Endodermal cell (in vitro differentiated cells): ENCODE data around the gene DNAJC5G. TPM values are rescaled to one million over a fixed set of nuclear protein-coding genes. Genes with fewer than 3 reads are reported as not detected.

Experiments used
- DNase-seq: peaks from one replicate; pipeline ENCODE4 v3.0.0-alpha.2; 2017
- H3K27ac ChIP-seq: 2 replicates; pipeline ENCODE4 v1.5.1; 2013; ENCODE audit warnings: mild to moderate bottlenecking, low read depth, low read length, moderate library complexity
- H3K27me3 ChIP-seq: 2 replicates; pipeline ENCODE4 v1.6.1; 2013; ENCODE audit warnings: mild to moderate bottlenecking, low read length, moderate library complexity; ENCODE audit not compliant: insufficient read depth, control insufficient read depth, poor library complexity, severe bottlenecking
- H3K36me3 ChIP-seq: 2 replicates; pipeline ENCODE4 v1.7.0; 2013; ENCODE audit warnings: mild to moderate bottlenecking, low read length, moderate library complexity; ENCODE audit not compliant: control insufficient read depth, insufficient read depth
- H3K4me1 ChIP-seq: one replicate; pipeline ENCODE4 v1.7.0; 2013; ENCODE audit warnings: low read length; ENCODE audit not compliant: control insufficient read depth, insufficient read depth
- H3K4me3 ChIP-seq: 2 replicates; pipeline ENCODE4 v1.5.1; 2013; ENCODE audit warnings: mild to moderate bottlenecking, low read length, moderate library complexity
- H3K9ac ChIP-seq: 2 replicates; pipeline ENCODE4 v1.6.1; 2013; ENCODE audit warnings: mild to moderate bottlenecking, low read length, moderate library complexity; ENCODE audit not compliant: poor library complexity, severe bottlenecking; ENCODE audit errors: extremely low read depth
- H3K9me3 ChIP-seq: 2 replicates; pipeline ENCODE4 v1.6.1; 2013; ENCODE audit warnings: mild to moderate bottlenecking, low read length, moderate library complexity; ENCODE audit not compliant: control insufficient read depth
- H3K27ac Mint-ChIP-seq: 2 replicates; pipeline ENCODE4 v1.8.0; 2020; ENCODE audit warnings: mixed read lengths
- H3K27me3 Mint-ChIP-seq: 2 replicates; pipeline ENCODE4 v1.8.0; 2021; ENCODE audit warnings: mild to moderate bottlenecking, mixed read lengths; ENCODE audit not compliant: insufficient read depth
- H3K36me3 Mint-ChIP-seq: 2 replicates; pipeline ENCODE4 v1.8.0; 2020; ENCODE audit warnings: low read depth, mixed read lengths
- H3K4me1 Mint-ChIP-seq: 2 replicates; pipeline ENCODE4 v1.8.0; 2020; ENCODE audit warnings: mixed read lengths
- H3K4me3 Mint-ChIP-seq: 2 replicates; pipeline ENCODE4 v1.8.0; 2020; ENCODE audit warnings: mild to moderate bottlenecking, moderate library complexity, mixed read lengths
- H3K9me3 Mint-ChIP-seq: 2 replicates; pipeline ENCODE4 v1.8.0; 2020; ENCODE audit warnings: mild to moderate bottlenecking, mixed read lengths
- WGBS, 2 experiments: methylation state at CpG; one replicate each; pipeline versions ENCODE4 v1.1.5 to v1.1.7; 2013; ENCODE audit warnings: missing lambda C conversion rate in 2 of 2, mixed read lengths in 1 of 2; ENCODE audit not compliant: insufficient coverage in 1 of 2, insufficient read length in 1 of 2; 5-methylcytosine and 5-hydroxymethylcytosine counted together
- total RNA-seq, 2 donors: library from RNA; stranded (reverse); fragmentation: NEBNext Ultra II Directional in 1 of 2; extraction: Animal tissue kit (Norgen Biotek cat#: 25700) in 1 of 2; gene quantifications; 2 replicates in 1 of 2; 3 replicates in 1 of 2; pipeline ENCODE4 v1.2.1, GENCODE V29; 2021
- TF ChIP-seq, protein P1 (sequence below): fragments of 200-600 bp; sonication (generic); conservative IDR thresholded peaks from 2 replicates; pipeline ENCODE4 v1.5.0; 2021; ENCODE audit warnings: antibody characterized with exemption, mild to moderate bottlenecking

Gene DNAJC5G
- total RNA-seq, 2 donors from 2014 or later: 0.49 TPM; not detected in 1

DNA sequence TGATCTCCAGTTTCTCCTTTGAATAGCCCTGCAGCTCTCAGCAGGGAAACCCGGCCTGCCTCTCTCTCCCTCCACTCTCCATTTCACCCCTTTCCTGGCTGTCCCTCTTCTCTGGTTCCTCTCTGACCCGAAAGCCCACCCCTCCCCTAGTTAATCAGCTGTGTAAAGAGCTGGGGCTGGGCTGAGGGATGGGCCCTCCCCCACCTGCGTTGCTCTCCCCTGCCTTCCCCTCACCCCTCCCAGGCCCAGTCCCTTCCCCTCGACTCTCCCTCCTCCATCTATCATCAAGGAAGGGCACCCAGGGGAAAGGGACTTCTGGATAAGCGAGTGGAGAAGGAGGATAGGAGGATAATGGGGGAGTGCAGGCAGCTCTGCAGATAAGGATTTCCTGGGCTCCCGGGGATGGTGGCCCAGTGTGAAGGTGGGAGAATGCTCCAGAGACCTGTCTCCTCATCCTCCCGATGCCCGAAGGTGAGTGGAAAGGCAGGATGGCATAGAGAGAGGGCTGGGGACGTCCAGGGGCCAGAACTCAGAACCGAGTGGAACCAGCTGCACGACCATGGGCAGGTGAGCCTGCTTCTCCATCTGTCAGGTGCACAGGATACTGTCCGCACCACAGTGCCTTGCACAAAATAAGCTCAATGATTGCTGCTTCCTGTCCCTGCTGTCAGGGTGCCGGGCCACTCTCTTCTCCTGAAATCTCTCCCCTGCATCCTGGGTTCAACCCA lies 24.4 kb upstream of the DNAJC5G start:
- no peak for DNase-seq
- H3K27me3 Mint-ChIP-seq: peaks cover 25% of the 10 kb centered on the region
- 62 to 88% methylated on average over 6 to 12 of the region's 13 CpGs for WGBS, 2 experiments

DNA sequence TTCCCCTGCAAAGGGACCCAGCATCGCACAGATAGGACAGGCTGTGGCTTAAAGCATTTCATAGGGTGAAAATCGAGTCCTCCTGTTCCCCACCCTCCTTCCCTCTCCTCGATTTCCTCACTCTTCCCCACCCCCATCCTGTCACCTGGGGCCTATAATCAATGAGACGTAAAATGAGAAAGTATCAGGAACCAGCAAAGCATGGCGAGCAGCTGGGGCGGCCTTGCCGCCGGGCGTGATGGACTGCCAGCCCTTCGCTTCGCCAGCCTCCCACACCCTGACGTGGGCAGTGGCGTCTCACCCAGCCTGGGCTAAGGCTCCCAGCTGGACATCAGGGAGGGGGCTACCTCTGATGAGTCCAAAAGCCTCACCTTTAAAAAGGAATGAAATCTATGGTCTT lies 23.5 kb upstream of the DNAJC5G start:
- TF ChIP-seq, protein P1, sequence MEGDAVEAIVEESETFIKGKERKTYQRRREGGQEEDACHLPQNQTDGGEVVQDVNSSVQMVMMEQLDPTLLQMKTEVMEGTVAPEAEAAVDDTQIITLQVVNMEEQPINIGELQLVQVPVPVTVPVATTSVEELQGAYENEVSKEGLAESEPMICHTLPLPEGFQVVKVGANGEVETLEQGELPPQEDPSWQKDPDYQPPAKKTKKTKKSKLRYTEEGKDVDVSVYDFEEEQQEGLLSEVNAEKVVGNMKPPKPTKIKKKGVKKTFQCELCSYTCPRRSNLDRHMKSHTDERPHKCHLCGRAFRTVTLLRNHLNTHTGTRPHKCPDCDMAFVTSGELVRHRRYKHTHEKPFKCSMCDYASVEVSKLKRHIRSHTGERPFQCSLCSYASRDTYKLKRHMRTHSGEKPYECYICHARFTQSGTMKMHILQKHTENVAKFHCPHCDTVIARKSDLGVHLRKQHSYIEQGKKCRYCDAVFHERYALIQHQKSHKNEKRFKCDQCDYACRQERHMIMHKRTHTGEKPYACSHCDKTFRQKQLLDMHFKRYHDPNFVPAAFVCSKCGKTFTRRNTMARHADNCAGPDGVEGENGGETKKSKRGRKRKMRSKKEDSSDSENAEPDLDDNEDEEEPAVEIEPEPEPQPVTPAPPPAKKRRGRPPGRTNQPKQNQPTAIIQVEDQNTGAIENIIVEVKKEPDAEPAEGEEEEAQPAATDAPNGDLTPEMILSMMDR: no peak
- H3K27me3 ChIP-seq: peaks cover 9% of the 10 kb centered on the region
- DNase-seq: no peak

More for the DNA sequence above, 24.4 kb upstream of the DNAJC5G start:
- Histone ChIP-seq H3K4me3 (no peak overlapping the region), H3K9me3 (no peaks in the 10 kb centered on the region), H3K27ac (no peak overlapping the region), H3K9ac (no peak overlapping the region), H3K36me3 (no peaks in the 10 kb centered on the region), H3K4me1 (peaks cover 6% of the 10 kb centered on the region), H3K27me3 (no peaks in the 10 kb centered on the region)
- no peaks in the 10 kb centered on the region for H3K9me3 Mint-ChIP-seq
- H3K36me3 Mint-ChIP-seq: no peaks in the 10 kb centered on the region
- peaks cover 4% of the 10 kb centered on the region for H3K4me1 Mint-ChIP-seq
- H3K27ac Mint-ChIP-seq: no peak overlapping the region
- H3K4me3 Mint-ChIP-seq: no peak overlapping the region
- TF ChIP-seq, protein P1: no peak

DNA sequence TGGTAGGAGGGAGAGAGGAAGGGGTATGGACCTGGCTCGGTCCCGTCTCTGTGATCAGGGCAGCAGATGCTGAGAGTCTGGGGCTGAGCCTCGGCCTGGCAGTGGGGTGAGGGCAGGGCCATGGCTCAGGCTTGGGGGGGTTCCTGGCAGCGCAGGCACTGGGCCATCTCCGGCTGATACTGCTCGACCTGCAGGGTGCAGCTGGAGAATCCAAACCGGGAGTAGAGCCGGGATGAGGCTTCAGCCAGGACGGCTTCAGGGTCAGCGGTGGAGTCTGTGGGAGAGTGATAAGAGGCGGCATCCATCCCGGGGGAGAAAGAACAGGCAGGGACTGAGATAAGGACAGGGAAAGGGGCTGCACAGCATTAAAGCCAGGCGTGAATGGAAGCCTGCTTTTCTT lies 20.0 kb upstream of the DNAJC5G start:
- Histone ChIP-seq H3K9ac (no peak overlapping the region), H3K36me3 (no peaks in the 10 kb centered on the region), H3K27ac (no peak overlapping the region), H3K4me1 (peaks cover 8% of the 10 kb centered on the region), H3K27me3 (peaks cover 29% of the 10 kb centered on the region), H3K9me3 (no peaks in the 10 kb centered on the region), H3K4me3 (no peak overlapping the region)
- WGBS, 2 experiments: 77 to 84% methylated on average over 3 to 13 of the region's 13 CpGs
- Mint-ChIP-seq H3K9me3 (no peaks in the 10 kb centered on the region), H3K4me1 (peaks cover 11% of the 10 kb centered on the region), H3K27me3 (peaks cover 53% of the 10 kb centered on the region), H3K4me3 (no peak overlapping the region), H3K27ac (no peak overlapping the region), H3K36me3 (no peaks in the 10 kb centered on the region)
- DNase-seq: no peak
- TF ChIP-seq, protein P1: no peak

More for the DNA sequence above, 23.5 kb upstream of the DNAJC5G start:
- H3K36me3 ChIP-seq: no peaks in the 10 kb centered on the region
- H3K4me1 Mint-ChIP-seq: peaks cover 4% of the 10 kb centered on the region
- no peak overlapping the region for H3K4me3 Mint-ChIP-seq
- no peak overlapping the region for H3K27ac Mint-ChIP-seq
- WGBS, 2 experiments: 80 to 85% methylated on average over 9 to 13 of the region's 13 CpGs
- no peak overlapping the region for H3K4me3 ChIP-seq
- no peaks in the 10 kb centered on the region for H3K9me3 Mint-ChIP-seq
- H3K27ac ChIP-seq: no peak overlapping the region
- H3K9me3 ChIP-seq: no peaks in the 10 kb centered on the region
- no peaks in the 10 kb centered on the region for H3K36me3 Mint-ChIP-seq
- peaks cover 6% of the 10 kb centered on the region for H3K4me1 ChIP-seq
- peaks cover 33% of the 10 kb centered on the region for H3K27me3 Mint-ChIP-seq
- no peak overlapping the region for H3K9ac ChIP-seq
